Gastrocnemius medialis (tissue), 4 donors: ENCODE data around the gene NKD1.

Source experiments
- CTCF ChIP-seq, 5 experiments: fragments of 450-650 bp in 3 of 5; fragments of 200-600 bp in 2 of 5; sonication (generic) in 2 of 5; IDR thresholded peaks in 4 of 5; conservative IDR thresholded peaks in 1 of 5; 1 replicate in 4 of 5; 2 replicates in 1 of 5; pipeline ENCODE4 v1.5.1; 2016 to 2019; ENCODE audit warnings: antibody characterized with exemption in 5 of 5, mild to moderate bottlenecking in 3 of 5, moderate library complexity in 3 of 5
- POLR2A ChIP-seq, 2 donors: fragments of 450-650 bp; IDR thresholded peaks; one replicate each; pipeline ENCODE4 v1.6.1; 2017; ENCODE audit warnings: antibody characterized with exemption in 2 of 2, mild to moderate bottlenecking in 2 of 2, moderate library complexity in 2 of 2

GRCh38 chr16:50628156-50628802 is 80.1 kb downstream of the NKD1 start:
- TF ChIP-seq CTCF (IDR thresholded peaks at IDR 0.05 in 4 of 5, conservative IDR thresholded peaks at IDR 0.05 in 1 of 5) (no peak), POLR2A (IDR thresholded peaks at IDR 0.05) (no peak)
